ENCODE results near the gene POU2F1.

POU2F1 gene

DNA sequence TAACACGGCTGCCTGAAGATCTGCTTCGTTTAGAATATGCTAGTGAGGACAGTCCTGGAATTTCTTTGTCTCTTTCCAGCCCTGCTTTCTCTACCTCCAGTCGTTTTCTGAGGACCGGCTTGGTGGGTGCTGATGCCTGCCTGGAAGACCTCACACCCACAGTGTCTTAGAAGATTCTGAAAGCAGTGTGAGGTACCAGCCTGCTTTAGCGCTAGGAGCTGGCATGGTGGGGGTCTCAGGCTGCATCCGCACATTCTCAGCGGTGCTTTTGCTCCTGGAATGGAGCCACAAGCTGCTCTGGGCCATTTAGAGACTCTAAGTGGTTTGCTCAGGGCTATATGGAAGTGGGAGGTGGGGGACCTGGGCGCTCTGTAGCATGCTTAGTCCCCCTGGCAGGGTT is 236.2 kb downstream of the POU2F1 start:
- TF ChIP-seq, protein P1, sequence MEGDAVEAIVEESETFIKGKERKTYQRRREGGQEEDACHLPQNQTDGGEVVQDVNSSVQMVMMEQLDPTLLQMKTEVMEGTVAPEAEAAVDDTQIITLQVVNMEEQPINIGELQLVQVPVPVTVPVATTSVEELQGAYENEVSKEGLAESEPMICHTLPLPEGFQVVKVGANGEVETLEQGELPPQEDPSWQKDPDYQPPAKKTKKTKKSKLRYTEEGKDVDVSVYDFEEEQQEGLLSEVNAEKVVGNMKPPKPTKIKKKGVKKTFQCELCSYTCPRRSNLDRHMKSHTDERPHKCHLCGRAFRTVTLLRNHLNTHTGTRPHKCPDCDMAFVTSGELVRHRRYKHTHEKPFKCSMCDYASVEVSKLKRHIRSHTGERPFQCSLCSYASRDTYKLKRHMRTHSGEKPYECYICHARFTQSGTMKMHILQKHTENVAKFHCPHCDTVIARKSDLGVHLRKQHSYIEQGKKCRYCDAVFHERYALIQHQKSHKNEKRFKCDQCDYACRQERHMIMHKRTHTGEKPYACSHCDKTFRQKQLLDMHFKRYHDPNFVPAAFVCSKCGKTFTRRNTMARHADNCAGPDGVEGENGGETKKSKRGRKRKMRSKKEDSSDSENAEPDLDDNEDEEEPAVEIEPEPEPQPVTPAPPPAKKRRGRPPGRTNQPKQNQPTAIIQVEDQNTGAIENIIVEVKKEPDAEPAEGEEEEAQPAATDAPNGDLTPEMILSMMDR (IDR thresholded peaks at IDR 0.05; ENCODE audit: low read depth, low read length): no peak

GRCh38 chr1:167457936-167458584 is 237.4 kb downstream of the POU2F1 start:
- DNase-seq (ENCODE audit: extremely low read depth, low read depth): no peak
- TF ChIP-seq, protein P1 (IDR thresholded peaks at IDR 0.05; ENCODE audit: low read depth, low read length): no peak

More for the DNA sequence above, 236.2 kb downstream of the POU2F1 start:
- no peak for DNase-seq (ENCODE audit: extremely low read depth, low read depth)

- DNase-seq (ENCODE audit: extremely low read depth, low read depth): no peak
- TF ChIP-seq, protein P1 (IDR thresholded peaks at IDR 0.05; ENCODE audit: low read depth, low read length): no peak
These were observed 240.2 kb downstream of the POU2F1 start for GRCh38 chr1:167460836-167461235.

- TF ChIP-seq, protein P1 (IDR thresholded peaks at IDR 0.05; ENCODE audit: low read depth, low read length): no peak
- DNase-seq (ENCODE audit: extremely low read depth, low read depth): no peak
These were observed 241.7 kb downstream of the POU2F1 start for GRCh38 chr1:167462341-167462740.

DNA sequence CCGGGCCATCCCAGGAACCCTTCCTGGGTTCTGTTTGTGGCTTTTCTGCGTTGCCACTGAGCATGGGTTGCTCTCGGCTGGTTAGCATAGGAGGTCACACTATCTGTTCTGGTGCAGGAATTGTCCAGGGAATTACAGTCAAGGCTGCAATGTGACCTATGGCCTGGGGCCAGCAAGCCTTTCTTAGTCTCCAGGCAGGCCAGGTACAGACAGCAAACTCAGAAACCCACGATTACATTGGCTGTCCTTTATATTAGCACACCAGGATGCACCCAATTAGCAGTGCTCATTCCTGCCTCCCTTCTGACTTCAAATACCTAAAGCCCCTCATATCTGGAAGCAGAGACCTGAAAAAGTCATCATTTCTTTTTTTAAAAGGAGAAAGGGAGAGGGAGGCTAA is 242.4 kb downstream of the POU2F1 start:
- DNase-seq (ENCODE audit: extremely low read depth, low read depth): no peak
- TF ChIP-seq, protein P1 (IDR thresholded peaks at IDR 0.05; ENCODE audit: low read depth, low read length): no peak

- TF ChIP-seq, protein P1 (IDR thresholded peaks at IDR 0.05; ENCODE audit: low read depth, low read length): no peak
- no peak for DNase-seq (ENCODE audit: extremely low read depth, low read depth)
These were observed 243.3 kb downstream of the POU2F1 start for GRCh38 chr1:167463875-167464575.

DNA sequence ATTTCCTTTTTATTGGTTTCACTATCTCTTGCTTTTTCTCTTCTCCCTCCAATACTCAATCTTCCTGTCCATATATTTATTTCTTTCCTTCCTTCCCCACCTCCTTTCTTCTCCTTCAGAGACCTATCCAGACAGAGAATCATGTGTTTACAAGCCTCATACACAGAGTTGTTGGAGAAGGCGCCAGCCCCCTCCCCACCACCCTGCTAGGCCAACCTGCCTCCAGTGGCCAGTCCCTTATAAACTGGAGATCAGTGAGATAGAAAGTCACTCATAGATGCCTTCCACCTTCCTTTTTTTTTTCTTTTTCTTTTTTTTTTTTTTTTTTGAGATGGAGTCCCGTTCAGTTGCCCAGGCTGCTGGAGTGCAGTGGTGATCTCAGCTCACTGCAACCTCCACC is 244.3 kb downstream of the POU2F1 start:
- TF ChIP-seq, protein P1 (IDR thresholded peaks at IDR 0.05; ENCODE audit: low read depth, low read length): no peak
- no peak for DNase-seq (ENCODE audit: extremely low read depth, low read depth)
